HepG2 (cell line): ENCODE results near the gene TCERG1L.

ENCODE experiments used
- CTCF ChIP-seq: sonication (generic); formaldehyde crosslinking; IDR thresholded peaks from 2 replicates; pipeline ENCODE4 v1.5.0; 2020; ENCODE audit warnings: mild to moderate bottlenecking, missing genetic modification reagents, moderate library complexity
- JUNB ChIP-seq: sonication (generic); formaldehyde crosslinking; IDR thresholded peaks from 2 replicates; pipeline ENCODE4 v1.8.0; 2022; ENCODE audit warnings: missing genetic modification reagents, mild to moderate bottlenecking, borderline replicate concordance
- MYC ChIP-seq: sonication (generic); formaldehyde crosslinking; IDR thresholded peaks from 2 replicates; pipeline ENCODE4 v1.9.0; 2021; ENCODE audit warnings: missing genetic modification reagents, borderline replicate concordance
- RERE ChIP-seq: IDR thresholded peaks from 2 replicates; pipeline ENCODE4 v1.6.1; 2016; ENCODE audit warnings: low read depth, missing genetic modification reagents, missing compliant biosample characterization
- SP4 ChIP-seq: sonication (generic); formaldehyde crosslinking; IDR thresholded peaks from 2 replicates; pipeline ENCODE4 v1.8.1; 2023; ENCODE audit warnings: mild to moderate bottlenecking, missing genetic modification reagents
- ZNF275 ChIP-seq: sonication (generic); formaldehyde crosslinking; IDR thresholded peaks from 2 replicates; pipeline ENCODE4 v1.8.0; 2022; ENCODE audit warnings: missing genetic modification reagents, mild to moderate bottlenecking, inconsistent platforms, borderline replicate concordance

- TF ChIP-seq RERE (CRISPR knock-in tag) (no peak), MYC (no peak), SP4 (no peak), JUNB (CRISPR knock-in tag) (no peak), ZNF275 (CRISPR knock-in tag) (no peak), CTCF (no peak)
These were observed 33.6 kb downstream of the TCERG1L start for GRCh38 chr10:131277969-131278368.
